CD4-positive, alpha-beta T cell treated with Interleukin-15 for 4 hours (primary cell): Measurements from ENCODE around the gene EXOC6.

Experiments used
- DNase-seq: peaks from one replicate; pipeline ENCODE4 v3.0.0-alpha.2; 2020; ENCODE audit warnings: low spot score

Gene EXOC6

DNA sequence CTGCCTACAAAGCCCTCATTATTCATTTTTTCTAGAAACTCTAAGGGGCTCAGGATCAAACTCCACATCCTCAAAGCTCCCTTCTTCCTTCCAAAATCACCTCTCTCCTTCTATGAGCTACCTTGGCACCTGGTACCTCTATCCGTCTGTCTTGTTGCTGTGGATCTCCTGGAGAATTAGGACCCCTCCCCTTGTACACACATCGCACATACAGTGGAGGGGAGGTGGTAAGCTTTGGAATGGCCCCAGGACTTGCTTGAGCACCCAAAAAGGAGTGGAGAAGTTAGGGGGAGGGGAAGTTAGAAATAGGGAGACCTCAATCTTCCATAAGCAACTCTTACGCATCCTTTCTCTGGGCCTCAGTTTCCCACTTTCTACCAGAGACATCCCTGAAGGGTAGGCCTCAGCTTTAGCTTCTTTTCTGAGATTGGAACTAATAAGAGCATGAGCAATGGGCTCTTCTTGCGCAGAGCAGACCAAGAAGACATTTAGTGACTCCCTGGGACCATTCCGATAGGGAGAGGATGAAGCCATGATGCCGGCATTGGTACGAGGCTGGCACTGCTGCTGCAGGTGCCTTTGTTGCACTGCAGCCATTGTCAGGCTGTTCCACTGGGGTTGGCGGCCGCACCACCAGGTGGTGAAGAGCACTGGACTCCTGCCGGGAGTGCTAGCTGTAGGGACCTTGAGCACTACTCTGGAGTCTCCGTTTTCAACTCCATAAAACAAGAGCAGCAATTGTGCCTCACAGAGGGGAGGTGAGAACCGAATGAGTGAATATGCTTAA, 216.7 kb downstream of the EXOC6 start:
- no peak for DNase-seq

DNA sequence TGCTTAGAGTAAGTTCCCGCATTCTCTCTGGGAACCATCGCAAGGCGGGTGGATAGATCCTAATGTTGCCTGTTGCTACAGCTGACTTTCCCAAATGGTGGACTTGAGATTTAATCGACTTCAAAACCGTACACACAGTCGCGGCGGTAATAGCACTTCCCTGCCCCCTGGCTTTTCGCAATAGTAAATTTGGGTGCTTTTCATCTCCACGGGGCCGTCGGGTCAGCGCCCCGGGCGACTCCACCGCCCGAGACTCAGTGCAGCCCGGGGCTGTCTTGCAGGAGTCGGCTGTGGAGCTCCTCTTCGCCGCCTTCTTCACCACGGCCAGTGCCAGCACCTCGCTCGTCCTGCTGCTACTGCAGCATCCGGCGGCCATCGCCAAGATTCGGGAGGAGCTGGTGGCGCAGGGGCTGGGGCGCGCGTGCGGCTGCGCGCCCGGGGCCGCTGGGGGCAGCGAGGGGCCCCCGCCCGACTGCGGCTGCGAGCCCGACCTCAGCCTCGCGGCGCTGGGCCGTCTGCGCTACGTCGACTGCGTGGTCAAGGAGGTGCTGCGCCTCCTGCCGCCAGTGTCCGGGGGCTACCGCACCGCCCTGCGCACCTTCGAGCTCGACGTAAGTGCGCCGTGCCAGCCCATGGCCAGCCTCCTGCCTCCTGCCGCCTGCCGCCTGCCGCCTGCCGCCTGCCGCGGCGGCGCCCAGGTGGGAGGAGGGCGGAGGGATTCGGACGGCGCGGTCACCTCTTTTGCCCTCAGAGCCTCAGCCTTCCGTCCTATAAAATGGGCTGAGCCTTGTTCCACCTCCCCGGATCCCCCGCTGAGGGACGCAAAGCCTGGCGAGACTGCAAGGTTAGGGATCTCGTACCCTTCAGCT, 217.6 kb downstream of the EXOC6 start:
- DNase-seq, result no peak

DNA sequence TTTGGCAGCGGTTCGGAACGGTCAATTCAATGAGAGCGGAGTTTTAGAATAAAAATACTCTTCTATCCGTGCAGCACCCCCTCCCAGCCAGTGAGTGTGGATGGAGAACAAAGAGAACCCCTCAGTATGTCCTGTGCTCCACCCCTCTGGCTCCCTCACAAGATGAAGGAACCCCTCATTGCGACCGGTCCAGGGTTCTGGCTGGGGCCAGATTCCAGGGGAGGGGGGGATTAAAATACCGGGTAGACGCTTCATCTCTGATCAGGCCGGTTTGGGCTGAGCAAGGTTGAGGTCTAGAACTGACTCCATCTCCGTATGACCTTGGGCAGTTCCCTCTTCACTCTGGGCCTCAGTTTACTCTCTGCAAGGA, 218.2 kb downstream of the EXOC6 start:
- no peak for DNase-seq

DNA sequence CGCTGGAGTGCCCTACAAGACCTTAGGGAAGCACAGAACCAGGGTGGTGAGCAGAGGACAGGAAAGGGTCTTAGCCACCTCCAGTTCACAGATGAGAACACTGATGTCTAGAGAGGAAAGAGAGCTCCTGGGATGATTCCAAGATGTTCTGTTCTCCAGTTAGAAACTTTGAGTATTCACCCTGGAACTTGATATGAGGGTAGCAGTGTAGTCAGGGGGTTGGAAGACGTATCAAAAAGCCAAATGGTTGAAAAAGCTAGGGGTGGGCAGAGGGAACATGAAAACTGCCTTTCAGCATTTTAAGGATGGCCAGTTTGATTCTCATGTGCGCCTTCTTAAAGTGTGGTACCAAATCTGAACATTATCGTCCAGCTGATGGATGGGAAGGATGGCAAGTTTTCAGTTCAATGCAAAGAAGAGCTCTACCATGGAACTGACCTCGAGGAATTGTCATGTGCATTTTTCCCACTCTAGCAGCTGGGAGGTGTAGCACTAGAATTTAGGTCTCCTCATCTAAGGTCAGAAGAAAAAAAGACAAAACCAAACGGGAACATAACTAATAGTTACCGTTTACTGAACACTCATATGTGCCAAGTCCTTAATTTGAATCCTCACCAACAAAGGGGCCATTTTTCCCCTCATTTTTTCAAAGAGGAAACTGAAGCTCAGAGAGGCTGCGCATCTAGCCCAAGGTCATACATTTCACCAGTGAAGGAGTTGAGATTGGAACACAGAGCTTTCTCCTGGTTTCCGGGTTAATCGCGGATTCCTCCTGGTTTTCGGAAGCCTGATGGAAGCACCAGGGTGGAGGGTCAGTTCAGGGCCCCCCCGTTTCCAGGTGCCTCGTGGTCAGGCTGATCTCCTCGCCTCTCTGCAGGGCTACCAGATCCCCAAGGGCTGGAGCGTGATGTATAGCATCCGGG, 219.4 kb downstream of the EXOC6 start:
- no peak for DNase-seq

DNA sequence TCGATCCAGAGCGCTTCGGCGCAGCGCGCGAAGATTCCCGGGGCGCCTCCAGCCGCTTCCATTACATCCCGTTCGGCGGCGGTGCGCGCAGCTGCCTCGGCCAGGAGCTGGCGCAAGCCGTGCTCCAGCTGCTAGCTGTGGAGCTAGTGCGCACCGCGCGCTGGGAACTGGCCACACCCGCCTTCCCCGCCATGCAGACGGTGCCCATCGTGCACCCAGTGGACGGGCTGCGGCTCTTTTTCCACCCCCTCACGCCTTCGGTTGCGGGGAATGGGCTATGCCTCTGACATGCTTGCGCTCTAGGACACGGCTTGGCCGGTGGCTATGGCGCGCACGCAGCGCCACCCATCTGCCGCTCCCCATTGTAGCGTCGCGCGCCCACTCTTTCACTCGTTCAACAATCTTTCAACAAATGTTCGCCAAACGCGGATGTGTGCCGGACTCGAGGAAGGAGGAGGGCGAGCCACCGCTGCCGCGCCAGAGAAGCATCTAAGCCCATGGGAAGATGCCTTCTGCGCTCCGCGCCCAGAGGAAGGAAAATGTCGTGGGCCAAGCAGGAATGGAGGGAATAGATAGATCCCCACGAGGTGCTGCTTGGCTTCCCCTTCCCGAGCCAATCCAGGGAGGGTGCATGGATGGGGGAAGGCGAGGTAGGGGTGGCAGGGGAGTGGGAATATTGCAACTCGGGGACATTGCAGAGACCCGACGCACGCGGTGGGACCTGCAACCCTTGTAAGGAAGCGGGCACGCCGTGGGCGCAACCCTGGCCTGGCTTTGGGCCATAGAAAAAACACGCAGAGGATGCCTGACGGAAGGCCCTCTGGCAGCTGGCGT, 220.3 kb downstream of the EXOC6 start:
- DNase-seq, result no peak

DNA sequence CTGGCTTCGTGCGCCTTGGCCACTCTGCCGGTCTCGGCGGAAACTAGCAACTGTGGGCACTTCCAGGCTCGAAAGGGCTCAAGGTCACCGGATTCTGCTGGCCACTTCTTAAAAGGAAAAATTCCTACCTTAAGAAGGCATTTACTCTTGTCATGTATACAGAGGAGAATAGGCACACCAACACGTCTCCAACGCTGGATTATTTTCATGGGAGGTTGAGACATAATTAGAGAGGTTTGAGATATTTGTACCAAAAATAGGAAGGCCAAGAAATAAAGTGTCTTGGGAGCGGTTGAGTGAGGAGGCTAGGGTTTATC, 220.9 kb downstream of the EXOC6 start:
- DNase-seq, result no peak

DNA sequence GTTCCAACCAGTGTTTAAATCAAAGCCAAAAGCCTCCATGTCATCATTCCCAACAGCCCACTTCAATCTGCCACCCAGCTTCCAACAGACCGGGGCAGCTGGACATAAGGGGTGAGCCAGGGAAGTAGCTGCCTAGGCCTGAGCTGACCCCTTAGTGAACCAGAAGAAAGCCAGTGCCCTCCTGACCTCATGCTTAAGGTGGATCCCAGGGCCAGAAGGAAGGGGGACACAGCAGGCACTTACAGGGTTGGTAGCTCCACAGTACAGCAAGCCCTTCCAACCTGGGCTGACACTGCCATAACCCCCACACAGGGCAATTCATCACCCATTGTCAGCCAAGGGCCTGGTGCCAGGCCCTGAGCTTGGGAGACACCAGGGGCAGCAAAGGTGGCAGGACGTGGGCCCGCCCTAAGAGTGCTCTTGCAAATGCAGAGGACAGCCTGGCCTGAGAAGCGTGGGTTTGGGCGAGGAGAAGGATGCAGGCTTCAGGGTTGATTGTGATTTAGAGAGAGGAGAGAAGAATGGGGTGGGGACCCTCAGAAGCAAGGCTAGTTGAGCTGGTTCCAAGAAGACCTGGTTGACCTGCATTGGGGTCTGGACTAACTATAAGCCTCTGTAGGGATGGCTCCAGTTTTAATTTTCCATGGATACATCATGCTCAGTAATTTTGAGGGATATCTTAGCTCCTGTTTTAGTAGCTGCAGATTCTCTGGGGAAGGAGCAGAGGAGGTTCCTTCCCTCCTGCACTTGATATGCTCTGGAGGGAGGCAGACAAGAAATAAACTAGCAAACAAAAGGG, 222.3 kb downstream of the EXOC6 start:
- DNase-seq, result no peak

DNA sequence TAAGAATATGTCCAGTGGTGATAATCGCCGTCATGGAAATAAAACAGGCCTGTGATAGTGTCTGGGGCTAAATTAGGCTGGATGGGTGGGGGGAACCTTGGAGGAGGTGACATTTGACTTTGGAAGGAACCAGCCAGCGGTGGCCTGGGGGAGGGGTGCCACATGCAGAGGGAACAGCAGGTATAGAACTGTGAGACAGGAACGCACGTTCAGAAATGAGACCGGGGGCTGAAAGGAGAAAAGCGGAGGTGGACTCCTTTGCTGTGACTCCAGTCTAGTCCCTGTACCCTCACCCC, 222.8 kb downstream of the EXOC6 start:
- no peak for DNase-seq

DNA sequence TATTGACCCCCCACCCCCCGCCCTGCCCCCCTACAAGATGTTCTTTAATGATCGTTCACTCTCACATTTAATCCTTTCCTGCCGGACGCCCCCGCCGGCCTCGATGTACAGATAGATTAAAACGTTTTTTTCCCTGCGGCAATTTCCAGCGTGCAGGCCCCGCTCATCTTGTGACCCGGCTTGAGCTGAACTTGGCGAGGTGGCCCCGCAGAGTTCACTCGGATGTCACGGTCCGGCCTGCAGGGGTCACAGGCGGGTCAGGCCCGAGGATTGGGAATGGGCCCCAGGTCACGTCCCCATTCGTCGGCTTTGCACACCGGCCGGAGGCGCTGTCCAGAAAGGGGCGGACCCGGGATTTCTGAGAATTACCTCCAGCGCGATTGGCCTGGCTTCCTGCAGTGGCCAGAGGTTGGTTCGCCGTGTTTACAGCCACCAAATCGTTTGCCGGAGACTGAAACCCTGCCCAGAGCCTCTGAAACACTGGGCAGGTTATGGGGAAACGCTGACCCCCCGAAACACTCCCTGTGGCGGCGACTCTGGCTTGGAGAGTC, 223.4 kb downstream of the EXOC6 start:
- no peak for DNase-seq

DNA sequence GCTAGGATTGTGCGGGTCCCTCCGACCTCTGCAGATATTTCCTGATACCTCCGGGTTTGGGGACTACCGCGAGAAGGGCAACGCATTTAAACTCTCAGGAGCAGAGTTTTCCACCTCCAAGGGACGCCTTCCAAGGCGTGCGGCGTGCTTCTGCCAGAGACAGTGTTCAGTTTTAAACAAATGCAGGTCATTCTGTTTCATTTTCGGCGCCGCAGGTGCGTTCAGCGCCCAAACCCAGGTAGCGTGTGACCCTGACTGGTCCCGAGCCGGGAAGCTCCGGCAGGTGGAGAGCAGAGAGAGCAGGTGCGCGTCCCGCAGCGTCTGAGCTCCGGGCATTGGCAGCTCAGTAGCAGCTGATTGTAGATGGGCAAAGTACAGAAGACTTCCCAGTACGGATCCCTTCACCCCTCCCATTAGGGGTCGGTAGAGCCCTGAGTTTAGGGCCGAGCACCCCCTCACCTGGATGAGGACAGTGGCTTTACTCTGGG, 223.9 kb downstream of the EXOC6 start:
- no peak for DNase-seq

DNA sequence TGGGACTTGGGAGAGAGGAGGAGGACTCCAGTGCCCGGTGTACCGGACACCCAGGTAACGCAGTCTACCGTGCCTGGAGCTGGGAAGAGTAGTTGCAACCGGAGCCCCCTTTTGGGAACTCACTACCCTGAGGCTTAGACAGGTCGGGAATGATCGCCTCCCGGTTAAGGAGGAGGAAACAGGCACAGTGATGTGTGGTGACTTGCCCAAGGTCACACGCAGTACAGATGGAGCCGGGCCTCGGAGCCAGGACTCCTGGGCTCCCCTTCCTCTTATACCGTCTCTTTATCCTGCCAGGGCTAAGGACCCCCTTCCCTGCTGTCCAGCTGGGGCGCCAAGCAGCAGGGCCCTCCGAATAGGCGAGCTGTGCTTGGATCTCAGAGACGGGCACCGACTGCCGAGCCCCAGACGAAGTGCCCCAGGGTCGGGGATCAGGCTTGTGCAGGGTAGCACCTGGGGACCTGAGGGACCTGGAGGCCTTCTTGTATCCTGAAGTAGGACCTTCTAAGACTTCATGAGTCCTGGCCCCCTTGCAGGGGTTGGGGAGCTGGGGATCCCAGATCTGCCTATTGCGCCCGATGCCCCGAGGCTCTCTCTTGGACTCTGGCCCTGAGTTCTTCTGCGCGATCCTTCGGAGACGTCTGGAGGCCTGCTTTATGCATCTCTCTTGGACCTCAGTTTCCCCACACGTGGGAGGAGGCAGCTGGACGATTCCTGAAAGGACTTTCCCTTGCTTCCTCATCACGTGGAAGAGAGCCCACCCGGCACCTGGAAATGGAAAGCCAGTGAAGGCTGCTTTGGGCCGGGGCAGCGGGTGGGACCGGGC, 224.6 kb downstream of the EXOC6 start:
- no peak for DNase-seq

DNA sequence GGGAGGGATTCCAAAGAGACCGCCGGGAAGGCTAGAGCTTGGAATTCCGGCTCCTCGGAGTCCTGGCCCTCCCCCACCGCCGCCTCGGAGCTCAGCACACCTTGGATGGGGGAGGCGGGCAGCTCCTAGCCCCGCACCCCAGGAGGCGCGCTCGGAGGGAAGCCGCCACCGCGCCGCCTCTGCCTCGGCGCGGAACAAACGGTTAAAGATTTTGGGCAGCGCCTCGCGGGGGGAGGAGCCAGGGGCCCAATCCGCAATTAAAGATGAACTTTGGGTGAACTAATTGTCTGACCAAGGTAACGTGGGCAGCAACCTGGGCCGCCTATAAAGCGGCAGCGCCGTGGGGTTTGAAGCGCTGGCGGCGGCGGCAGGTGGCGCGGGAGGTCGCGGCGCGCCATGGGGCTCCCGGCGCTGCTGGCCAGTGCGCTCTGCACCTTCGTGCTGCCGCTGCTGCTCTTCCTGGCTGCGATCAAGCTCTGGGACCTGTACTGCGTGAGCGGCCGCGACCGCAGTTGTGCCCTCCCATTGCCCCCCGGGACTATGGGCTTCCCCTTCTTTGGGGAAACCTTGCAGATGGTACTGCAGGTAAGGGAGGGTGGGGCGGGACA, 225.3 kb downstream of the EXOC6 start, which contains the start of gene CYP26A1:
TSS of gene CYP26A1 (plus strand) at position 355 of the 608 bp plus-strand sequence. CDS start at position 397, 42 bp downstream.
- no peak for DNase-seq

DNA sequence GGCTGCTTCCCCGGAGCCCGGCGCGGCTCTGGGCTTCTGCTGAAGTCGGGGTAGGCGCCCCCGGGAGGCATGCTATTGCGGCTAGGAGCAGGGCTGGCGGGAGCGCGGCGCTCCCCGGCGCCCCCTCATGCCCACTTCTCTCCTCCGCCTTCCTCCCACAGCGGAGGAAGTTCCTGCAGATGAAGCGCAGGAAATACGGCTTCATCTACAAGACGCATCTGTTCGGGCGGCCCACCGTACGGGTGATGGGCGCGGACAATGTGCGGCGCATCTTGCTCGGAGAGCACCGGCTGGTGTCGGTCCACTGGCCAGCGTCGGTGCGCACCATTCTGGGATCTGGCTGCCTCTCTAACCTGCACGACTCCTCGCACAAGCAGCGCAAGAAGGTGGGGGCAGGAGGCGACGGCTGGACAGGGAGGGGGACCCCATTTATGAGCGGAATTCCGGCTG, 225.9 kb downstream of the EXOC6 start:
- DNase-seq, result no peak

DNA sequence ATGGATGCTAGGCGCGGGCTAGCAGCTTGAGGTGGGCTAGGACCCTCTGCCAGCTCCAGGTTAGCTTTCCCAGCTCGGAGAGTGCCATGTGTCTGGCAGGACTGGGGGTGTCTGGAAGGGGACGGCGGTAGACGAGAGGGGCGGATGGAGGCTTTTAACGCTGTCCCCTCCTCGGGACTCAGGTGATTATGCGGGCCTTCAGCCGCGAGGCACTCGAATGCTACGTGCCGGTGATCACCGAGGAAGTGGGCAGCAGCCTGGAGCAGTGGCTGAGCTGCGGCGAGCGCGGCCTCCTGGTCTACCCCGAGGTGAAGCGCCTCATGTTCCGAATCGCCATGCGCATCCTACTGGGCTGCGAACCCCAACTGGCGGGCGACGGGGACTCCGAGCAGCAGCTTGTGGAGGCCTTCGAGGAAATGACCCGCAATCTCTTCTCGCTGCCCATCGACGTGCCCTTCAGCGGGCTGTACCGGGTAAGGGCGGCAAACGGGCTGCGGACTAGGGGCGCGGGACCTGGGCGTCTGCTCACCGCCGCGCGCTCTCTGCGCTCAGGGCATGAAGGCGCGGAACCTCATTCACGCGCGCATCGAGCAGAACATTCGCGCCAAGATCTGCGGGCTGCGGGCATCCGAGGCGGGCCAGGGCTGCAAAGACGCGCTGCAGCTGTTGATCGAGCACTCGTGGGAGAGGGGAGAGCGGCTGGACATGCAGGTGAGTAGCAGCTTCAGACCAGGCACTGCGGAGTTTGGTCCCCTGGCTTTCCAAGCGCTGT, 226.5 kb downstream of the EXOC6 start:
- no peak for DNase-seq

DNA sequence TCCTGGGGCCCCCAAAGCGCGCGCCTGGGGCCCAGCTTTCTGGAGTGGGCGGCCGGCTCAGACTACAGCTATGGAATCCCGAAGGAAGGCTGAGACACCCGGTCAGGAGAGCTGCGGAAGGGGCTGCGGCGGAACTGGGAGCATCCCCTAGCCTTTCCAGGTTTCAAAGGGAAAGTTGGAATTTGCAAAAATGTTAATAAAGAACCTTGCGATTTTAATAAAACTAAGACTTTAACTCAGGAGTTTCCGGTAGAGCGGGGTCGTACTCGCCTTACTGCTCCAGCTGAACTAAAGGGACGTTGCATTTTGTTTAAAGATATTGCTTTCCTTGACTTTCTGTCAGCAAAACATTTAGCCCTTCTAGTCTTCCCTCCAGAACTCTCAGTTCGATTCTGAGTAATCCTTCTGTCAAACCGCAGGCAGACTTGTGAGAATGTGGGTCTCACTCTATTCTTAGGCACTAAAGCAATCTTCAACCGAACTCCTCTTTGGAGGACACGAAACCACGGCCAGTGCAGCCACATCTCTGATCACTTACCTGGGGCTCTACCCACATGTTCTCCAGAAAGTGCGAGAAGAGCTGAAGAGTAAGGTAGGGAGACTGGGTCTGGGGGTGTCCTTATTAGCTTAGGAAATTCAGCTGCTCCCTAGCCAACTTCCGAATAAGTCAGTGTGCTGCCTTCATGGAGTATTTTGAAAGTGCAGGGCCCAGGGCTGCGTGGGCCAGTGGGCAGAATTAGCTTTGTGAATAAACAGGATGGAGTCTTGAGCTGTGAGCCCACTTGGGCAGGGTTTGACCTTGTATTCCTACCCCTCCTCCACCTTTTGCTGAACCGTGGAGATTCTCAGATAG, 227.3 kb downstream of the EXOC6 start:
- DNase-seq, result no peak

DNA sequence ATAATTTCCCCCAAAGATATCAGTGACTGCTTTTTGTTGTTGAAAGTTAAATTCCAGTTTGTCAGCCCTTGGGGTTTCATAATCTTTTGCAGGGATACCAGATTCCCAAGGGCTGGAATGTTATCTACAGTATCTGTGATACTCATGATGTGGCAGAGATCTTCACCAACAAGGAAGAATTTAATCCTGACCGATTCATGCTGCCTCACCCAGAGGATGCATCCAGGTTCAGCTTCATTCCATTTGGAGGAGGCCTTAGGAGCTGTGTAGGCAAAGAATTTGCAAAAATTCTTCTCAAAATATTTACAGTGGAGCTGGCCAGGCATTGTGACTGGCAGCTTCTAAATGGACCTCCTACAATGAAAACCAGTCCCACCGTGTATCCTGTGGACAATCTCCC, 228.6 kb downstream of the EXOC6 start:
- DNase-seq, result no peak

DNA sequence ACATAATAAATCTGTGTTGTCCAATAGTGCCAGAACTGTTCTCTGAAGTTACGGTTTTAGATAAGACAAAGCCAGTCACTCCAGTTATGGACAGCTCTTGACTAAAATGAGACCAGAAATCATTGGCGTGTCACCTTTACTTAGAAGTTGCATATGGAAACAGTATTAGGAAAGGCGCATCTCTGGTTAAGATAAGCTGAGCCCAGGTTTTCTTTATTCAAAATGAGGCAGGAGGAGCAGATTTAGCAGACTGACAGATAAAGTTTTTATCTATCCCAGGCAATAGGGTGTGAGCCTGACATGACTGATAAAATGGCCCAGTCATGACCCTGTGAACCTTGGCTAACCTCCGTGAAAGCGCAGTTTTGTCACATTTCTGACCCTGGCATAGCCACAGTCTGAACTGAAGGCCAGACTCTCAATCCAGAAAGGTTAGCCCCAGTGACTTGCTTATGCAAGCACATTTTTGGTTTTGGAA, 229.6 kb downstream of the EXOC6 start:
- DNase-seq, result no peak
